ENCODE data around the gene ADCY2.
A peak's percentile ranks its signal among the peaks of the same experiment; 100 is the strongest.

ADCY2 gene

GRCh38 chr5:7745882-7746610, 350.1 kb downstream of the ADCY2 start:
- TF ChIP-seq, protein P1, sequence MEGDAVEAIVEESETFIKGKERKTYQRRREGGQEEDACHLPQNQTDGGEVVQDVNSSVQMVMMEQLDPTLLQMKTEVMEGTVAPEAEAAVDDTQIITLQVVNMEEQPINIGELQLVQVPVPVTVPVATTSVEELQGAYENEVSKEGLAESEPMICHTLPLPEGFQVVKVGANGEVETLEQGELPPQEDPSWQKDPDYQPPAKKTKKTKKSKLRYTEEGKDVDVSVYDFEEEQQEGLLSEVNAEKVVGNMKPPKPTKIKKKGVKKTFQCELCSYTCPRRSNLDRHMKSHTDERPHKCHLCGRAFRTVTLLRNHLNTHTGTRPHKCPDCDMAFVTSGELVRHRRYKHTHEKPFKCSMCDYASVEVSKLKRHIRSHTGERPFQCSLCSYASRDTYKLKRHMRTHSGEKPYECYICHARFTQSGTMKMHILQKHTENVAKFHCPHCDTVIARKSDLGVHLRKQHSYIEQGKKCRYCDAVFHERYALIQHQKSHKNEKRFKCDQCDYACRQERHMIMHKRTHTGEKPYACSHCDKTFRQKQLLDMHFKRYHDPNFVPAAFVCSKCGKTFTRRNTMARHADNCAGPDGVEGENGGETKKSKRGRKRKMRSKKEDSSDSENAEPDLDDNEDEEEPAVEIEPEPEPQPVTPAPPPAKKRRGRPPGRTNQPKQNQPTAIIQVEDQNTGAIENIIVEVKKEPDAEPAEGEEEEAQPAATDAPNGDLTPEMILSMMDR (IDR thresholded peaks at IDR 0.05) = peak; percentile 89

DNA sequence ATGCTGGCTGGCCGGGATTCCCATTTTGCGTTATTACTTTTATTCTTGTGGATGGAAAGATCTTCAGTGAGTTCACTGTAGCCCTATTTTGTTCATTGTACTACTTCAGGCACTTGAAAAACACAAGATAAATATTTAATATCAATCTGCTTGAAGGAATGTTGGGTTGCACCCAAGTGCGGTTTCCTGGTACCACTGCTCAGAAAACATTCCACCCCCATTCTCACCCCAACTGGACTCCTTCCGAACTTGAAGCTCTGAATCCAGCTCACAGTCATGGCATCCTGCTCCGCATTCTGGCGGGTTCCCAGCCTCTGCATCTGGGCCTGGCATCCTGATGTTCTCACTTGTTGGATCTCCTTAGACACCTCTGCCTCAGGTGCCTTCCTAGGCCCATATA, 351.8 kb downstream of the ADCY2 start:
- TF ChIP-seq, protein P1 (IDR thresholded peaks at IDR 0.05) = no peak

DNA sequence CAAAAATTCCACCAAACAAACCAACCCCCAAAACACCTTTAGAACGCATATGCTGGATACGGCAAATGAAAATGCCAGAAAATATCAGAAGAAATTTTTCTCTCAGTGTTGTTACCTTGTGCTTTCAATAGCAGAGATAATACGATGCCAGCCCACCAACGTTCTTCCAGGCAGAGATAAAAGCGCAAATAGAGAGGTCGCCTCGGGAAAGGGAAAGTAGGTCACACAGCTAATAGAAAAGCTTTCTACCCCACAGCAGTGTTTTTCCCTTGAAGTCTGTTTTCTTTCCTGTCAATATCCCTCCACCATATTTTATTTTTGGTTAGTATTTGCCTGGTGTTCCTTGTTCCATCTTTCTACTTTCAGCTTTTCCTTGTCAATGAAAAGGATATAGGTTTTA, 353.7 kb downstream of the ADCY2 start:
- TF ChIP-seq, protein P1 (IDR thresholded peaks at IDR 0.05) = no peak

- TF ChIP-seq, protein P1 (IDR thresholded peaks at IDR 0.05) = no peak
These were observed 355.9 kb downstream of the ADCY2 start for GRCh38 chr5:7751874-7752273.

DNA sequence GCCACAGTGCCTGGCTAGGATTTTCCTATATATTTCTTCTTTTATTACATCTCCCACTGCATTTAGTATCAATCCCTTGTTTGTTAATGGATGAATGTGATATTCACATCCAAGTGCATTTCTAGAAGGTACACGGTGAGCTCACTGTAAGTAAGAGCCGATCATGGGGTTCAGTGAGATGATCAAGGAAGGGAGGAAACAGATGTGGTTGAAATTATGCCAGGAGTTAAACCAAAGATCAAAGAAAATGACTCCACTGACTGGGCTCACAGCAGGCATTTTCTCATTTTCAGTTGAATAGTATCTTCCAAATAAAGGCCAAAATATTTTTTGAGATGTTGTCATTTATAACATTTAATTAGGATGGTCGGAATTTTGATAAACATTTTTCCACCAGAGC, 357.2 kb downstream of the ADCY2 start:
- TF ChIP-seq, protein P1 (IDR thresholded peaks at IDR 0.05) = no peak

DNA sequence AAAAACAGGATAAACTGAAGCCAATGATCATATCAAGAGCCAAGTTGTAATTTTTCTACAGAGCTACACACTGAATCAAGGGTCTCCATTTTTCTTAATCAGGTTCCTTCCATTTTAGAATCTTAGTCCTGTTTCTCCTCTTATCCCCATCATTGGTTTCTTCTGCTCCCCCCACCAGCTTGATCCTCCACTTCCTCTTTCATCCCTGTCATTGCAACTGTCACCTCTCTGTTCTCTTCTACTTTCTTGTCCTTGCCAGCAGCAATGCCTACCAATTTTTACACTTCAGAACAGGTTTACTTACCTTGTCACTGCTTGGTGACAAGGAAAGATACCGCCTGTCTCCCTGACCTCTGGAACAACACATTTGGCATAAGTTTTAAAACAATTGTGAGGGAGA, 357.7 kb downstream of the ADCY2 start:
- TF ChIP-seq, protein P1 (IDR thresholded peaks at IDR 0.05) = no peak

- TF ChIP-seq, protein P1 (IDR thresholded peaks at IDR 0.05) = no peak
These were observed 358.6 kb downstream of the ADCY2 start for GRCh38 chr5:7754490-7754889.

Measured in LNCAP (cell line).